ENCODE data around the gene RAET1L. TPM values are rescaled to one million over a fixed set of nuclear protein-coding genes. Genes with fewer than 3 reads are reported as not detected.

RAET1L gene
- total RNA-seq, 1 experiment from 2014 or later: not detected

- no peak for TF ChIP-seq HMGXB4 (CRISPR knock-in tag; IDR thresholded peaks at IDR 0.05)
- TF ChIP-seq TEAD1 (CRISPR knock-in tag; IDR thresholded peaks at IDR 0.05): no peak
- no peak for TF ChIP-seq NR1H2 (CRISPR knock-in tag; IDR thresholded peaks at IDR 0.05)
These were observed 12.3 kb upstream of the RAET1L start (continued) for GRCh38 chr6:150037526-150038201.

GRCh38 chr6:150036081-150036480 lies 10.7 kb upstream of the RAET1L start:
- ChIA-PET CTCF (interaction anchor here (1.1 kb wide), 1 partner anchor 19 kb away, joined by 4 read pairs; no protein-coding TSS in a partner anchor), POLR2A (no interaction called here)
- TF ChIP-seq ZBTB43 (CRISPR knock-in tag; IDR thresholded peaks at IDR 0.05) (no peak), GTF2I (CRISPR knock-in tag; conservative IDR thresholded peaks at IDR 0.05) (no peak), GABPB1 (CRISPR knock-in tag; IDR thresholded peaks at IDR 0.05) (no peak), NR3C1 (CRISPR knock-in tag; conservative IDR thresholded peaks at IDR 0.05; ENCODE audit: low read depth) (no peak), NR1H2 (CRISPR knock-in tag; IDR thresholded peaks at IDR 0.05) (no peak), E2F5 (CRISPR knock-in tag; IDR thresholded peaks at IDR 0.05) (no peak), ZBTB21 (CRISPR knock-in tag; IDR thresholded peaks at IDR 0.05; ENCODE audit: borderline replicate concordance) (no peak), MAX (CRISPR knock-in tag; IDR thresholded peaks at IDR 0.05) (no peak), FOXP1 (CRISPR knock-in tag; IDR thresholded peaks at IDR 0.05; ENCODE audit: borderline replicate concordance) (no peak), ZMAT4 (CRISPR knock-in tag; IDR thresholded peaks at IDR 0.05) (no peak), CBFB (CRISPR knock-in tag; IDR thresholded peaks at IDR 0.05; ENCODE audit: low read depth) (no peak), PREB (CRISPR knock-in tag; IDR thresholded peaks at IDR 0.05; ENCODE audit: borderline replicate concordance) (no peak), JUN (CRISPR knock-in tag; IDR thresholded peaks at IDR 0.05) (no peak), ATF2 (CRISPR knock-in tag; IDR thresholded peaks at IDR 0.05; ENCODE audit: borderline replicate concordance, low read depth) (no peak)
- H3K27ac Mint-ChIP-seq: no peak overlapping the region
- H3K36me3 Mint-ChIP-seq: no peaks in the 10 kb centered on the region
- no peaks in the 10 kb centered on the region for H3K9me3 Mint-ChIP-seq
- peaks cover 10% of the 10 kb centered on the region for H3K4me1 Mint-ChIP-seq
- H3K4me3 Mint-ChIP-seq: no peak overlapping the region
- DNase-seq (ENCODE audit: low spot score) (no peak), ATAC-seq (no peak)
- H3K27me3 Mint-ChIP-seq (ENCODE audit: low read depth): peaks cover 94% of the 10 kb centered on the region

All from WTC11 (cell line).